HTR-8/SVneo (cell line): ENCODE results near the gene VIPR2.
"Not testable (repeated sequence)": the region's sequence is repeated elsewhere in the genome, so short reads cannot be mapped to it uniquely, and the experiment has no call there.

Source experiments
- DNase-seq: peaks from one replicate; pipeline ENCODE4 v3.0.0; 2011; ENCODE audit warnings: low spot score, mixed read lengths; ENCODE audit not compliant: insufficient read length
- FAIRE-seq: peaks from 2 replicates; lab custom pipeline; 2011; peaks lifted over from hg19 to GRCh38; lab: Jason Lieb, UNC

Gene VIPR2

DNA sequence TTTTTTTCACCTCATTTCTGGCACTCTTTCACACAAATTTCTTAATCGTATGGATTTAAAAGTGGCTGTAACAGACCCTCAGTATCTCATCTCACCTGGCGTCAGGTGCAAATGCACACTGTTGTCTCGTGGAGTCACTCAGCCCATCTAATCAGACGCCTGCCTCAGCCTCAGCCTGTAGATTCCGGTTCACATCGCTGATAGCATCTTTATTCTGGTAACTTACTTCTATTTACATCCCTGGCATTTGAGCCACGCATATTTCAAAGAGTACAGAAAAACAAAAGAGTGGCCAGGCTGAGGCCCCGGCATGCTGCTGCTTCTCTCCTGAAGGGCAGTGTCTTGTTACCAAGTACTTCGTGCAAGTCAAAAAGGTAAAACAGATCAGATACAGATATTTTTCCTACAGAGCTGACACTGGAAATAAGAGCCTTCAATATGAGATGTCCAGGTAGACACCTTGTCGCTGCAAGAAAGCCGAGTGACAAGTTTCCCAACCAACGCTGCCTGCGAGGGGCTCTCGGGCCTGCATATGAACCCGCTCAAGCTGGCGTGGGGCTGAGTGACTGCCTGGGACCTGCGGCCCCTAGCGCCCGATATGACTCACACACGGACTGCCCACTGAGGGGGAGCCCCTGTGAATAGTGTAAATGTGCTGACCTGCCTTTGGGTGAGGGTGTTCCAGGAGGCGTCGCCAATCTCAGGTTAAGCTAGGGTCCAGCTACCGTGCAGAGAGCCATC is 4.3 kb downstream of the VIPR2 start:
- FAIRE-seq = no peak
- no peak for DNase-seq

- no peak for DNase-seq
- FAIRE-seq = no peak
Observed at GRCh38 chr7:159139639-159140038, 5.0 kb downstream of the VIPR2 start.

DNA sequence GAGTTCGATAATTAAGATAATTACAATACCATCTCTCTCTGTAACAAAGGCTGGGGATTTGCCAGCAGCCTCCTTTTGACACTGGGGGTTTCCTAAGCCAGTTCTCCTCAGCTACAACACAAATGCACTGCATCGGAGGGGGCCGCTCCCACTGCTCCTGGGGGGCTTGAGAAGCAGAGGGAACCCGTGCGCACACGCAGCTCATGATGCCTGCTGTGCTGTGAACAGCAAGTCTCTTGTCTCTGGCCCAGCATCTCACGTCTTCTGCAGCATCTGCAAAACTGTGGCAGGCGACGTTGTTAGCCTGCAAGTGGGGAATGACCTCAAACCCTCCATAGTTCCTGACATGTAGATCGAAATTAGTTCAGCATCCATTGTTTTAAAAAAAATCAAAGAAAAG is 5.5 kb downstream of the VIPR2 start:
- no peak for DNase-seq
- no peak for FAIRE-seq

GRCh38 chr7:159138508-159138907 is 6.2 kb downstream of the VIPR2 start:
- DNase-seq = no peak
- no peak for FAIRE-seq

- no peak for FAIRE-seq
- DNase-seq = no peak
Observed at GRCh38 chr7:159137906-159138305, 6.8 kb downstream of the VIPR2 start.

DNA sequence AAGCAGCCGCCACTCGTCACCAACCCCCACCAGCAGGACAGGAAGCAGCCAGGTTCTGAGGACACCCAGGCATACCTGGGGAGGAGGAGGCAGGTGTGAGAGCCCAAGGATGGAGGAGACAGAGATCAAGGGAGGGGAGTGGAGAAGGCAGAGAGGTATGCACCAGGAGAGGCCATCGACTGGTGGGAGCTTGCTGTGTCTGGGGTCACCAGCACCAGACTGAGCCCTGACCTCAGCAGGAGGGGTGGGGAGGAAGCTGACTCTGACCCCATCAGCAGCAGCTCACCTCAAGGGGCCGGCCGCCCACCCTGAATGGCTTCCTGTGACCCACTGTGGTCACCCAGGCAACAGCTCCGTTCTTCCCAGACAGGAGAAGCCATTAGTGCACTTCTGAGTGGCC is 7.8 kb downstream of the VIPR2 start:
- FAIRE-seq (no peak), DNase-seq (no peak)

- FAIRE-seq = no peak
- no peak for DNase-seq
Observed at GRCh38 chr7:159136442-159136841, 8.2 kb downstream of the VIPR2 start.

- FAIRE-seq (no peak), DNase-seq (no peak)
Observed at GRCh38 chr7:159136013-159136412, 8.7 kb downstream of the VIPR2 start.

DNA sequence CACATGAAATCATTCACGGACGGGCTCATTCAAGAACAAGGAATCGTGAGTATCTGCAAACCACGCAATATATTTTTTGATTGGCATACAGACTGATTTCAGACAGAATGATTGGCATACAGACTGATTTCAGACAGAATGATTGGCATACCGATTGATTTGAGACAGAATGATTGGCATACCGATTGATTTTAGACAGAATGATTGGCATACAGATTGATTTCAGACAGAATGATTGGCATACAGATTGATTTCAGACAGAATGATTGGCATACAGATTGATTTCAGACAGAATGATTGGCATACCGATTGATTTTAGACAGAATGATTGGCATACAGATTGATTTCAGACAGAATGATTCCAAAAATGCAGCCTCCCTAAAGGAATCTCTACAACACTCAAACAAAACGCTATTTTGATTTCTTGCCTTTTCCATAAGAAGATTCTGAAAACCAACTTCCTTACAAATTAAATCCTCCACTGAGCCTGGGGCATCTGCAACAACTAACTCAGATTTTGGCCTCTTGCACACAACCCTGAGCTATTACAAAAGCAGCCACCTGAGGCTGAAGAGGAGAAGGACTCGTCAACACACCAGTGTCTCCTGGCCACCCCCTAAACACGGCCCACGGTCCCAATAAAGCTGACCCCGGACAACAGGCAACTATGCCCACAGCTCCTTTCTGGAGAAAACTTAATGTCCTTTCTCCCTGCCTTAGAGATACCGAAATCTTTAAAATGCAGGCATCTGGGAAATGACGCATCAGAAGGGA is 11.8 kb downstream of the VIPR2 start:
- FAIRE-seq = peak; percentile 16

GRCh38 chr7:159130820-159131219 is 13.8 kb downstream of the VIPR2 start:
- FAIRE-seq (no peak), DNase-seq (no peak)

More for the DNA sequence above, 11.8 kb downstream of the VIPR2 start:
- DNase-seq = not testable (repeated sequence)

DNA sequence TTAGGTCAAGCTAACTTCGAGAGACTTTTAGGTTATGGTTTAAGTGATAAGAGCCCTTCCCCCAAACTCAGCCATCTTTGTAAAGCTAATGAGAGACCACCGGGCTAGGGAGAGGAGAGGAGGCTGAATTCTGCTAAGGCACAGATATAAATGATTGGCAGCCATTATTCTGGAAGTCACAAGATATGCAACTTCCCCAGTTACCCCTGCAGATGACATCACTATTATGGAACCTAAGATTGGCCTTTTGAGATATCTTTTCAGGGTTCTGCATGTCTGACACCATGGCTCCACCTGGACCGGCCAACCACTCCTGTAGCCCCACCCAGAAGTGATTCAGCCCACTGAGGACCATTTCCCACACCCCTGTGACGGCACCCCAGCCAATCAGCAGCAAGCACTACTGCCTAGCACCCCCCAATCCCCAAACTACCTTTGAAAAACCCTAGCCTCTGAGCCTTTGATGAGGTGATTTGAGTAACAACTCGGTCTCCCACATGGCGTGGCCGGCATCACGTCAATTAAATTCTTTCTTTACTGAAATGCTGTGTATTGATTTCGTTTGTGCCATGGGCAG is 14.4 kb downstream of the VIPR2 start:
- DNase-seq = no peak
- no peak for FAIRE-seq

DNA sequence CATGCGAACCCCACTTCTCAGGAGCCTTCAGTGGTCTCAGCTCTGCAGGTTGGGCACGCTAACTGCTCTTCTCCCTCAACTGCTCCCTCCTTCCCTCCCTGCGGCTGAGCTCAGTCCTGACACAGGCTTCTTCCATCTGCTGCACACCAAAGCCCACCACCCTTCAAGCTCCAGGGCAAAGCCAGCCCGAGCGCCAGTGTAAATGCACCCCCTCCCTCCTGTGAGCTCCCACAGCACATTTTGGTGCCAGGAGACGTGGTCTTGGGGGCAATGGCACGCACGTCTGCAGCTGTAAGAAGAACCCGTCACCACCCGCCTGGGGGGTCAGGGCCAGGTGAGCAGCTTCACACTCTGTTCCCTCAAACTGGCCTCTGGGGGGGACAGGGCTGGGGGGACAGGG is 15.9 kb downstream of the VIPR2 start:
- DNase-seq (no peak), FAIRE-seq (no peak)

DNA sequence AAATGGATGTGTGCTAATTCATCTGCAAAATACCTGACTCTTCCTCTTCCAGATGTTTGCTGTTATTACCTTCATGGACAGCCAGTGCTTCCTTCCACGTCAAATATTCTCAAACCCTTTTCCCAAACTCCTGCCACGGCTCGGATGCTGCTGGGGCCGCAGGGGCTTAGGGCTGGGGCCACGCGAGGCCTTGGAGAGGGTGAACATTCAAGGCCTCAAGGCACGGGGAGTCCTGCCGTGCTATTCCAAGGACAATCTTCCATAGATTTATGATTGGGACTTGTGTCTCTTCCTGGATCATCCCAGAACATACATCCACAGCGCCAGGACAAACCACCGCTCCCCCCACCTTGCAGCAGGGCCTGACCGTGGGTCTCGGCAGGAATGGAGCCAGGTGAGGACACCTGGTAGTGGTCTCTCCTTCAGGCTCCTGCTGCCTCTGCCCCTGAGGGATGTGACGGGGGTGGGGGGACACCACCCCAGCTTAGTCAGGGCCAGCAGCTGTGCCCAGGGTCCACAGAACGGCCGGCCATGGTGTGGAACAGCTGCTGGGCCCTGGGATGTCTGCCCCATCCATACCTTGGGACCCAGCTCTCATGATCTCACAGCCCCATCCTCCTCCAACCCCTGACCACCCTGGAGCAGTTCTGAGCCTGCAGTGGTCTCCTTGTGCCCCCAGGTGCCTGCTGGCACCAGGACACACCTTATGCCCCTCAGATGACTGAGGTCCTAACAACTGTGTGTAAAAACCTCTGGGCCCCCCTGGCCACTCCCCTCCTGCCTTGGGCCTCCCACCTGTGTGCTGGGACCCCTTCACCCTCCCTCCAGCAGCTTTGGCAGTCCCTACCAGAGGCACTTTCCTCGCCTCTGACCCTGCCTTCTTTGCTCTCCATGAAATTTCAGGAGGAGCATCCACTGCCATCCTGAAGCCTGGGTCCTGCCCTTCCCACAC is 16.7 kb downstream of the VIPR2 start:
- no peak for DNase-seq
- FAIRE-seq = no peak

DNA sequence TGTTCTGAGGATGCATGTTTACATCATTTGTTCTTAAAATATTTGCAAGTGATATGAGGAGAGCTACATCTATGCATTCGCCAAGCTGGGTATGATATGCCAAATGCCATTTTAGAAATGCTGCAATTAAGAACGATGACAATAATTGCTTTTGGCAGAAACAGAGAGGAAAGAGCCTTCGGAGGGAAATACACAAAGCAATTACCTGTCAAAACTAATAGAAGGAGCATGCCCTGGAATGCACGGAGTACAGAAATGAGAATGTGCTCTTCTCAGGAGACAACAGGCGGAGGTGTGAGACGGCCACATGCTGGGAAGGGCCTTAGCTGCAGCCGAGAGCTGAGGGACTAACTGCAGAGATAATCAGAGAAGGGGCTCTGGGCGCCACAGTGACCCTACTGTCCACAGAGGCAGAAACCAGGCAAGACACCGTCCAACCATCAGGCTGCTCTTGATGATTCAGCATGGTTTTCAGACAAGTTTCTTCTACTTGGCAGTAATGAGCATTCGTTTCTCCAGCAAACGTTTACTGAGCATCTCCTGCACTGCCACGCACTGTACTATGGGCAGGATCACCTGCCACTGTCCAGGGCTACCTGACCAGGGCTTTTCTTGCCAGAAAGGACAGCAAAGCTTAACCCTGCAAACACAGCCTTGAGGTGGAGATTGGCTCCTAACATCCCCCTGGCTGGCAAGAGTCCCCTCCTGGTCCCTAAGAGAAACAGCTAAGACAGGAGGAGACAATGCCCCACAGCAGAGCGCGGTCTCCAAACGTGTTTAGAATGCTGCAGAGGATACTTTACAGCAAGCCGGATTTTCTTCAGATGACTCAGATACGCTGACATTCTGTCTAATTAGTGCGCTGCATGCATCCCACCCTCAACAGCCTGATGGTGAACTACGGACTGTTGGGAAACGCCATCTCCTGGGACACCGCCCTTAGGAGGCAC is 18.1 kb downstream of the VIPR2 start:
- FAIRE-seq = no peak

DNA sequence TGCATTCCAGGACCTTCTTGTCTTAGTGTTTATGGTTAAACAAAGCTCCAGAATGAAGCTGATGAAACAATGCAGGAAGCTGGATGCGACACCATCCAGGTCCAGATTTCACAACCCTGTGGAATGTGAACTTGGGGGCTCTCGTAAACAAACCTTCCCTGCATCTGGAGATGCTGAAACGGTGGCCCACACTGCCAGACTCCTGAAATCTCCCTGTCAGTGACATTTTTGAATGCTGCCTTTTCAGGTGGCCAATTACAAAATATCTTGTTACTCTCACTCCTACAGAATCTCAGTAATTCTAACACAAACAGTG is 18.8 kb downstream of the VIPR2 start:
- FAIRE-seq = no peak
- no peak for DNase-seq

More for the DNA sequence above, 18.1 kb downstream of the VIPR2 start:
- no peak for DNase-seq

GRCh38 chr7:159125104-159125954 is 19.3 kb downstream of the VIPR2 start:
- DNase-seq (no peak), FAIRE-seq (no peak)

GRCh38 chr7:159123793-159124192 is 20.9 kb downstream of the VIPR2 start:
- FAIRE-seq, DNase-seq: not testable (repeated sequence)

GRCh38 chr7:159123294-159123693 is 21.4 kb downstream of the VIPR2 start:
- FAIRE-seq, DNase-seq: not testable (repeated sequence)
